ENCODE results near the gene FGF2. TPM values are rescaled to one million over a fixed set of nuclear protein-coding genes. Genes with fewer than 3 reads are reported as not detected.

FGF2 gene
- total and polyA plus RNA-seq, 4 donors: 0.52 to 1.4 (median 0.98) TPM

DNA sequence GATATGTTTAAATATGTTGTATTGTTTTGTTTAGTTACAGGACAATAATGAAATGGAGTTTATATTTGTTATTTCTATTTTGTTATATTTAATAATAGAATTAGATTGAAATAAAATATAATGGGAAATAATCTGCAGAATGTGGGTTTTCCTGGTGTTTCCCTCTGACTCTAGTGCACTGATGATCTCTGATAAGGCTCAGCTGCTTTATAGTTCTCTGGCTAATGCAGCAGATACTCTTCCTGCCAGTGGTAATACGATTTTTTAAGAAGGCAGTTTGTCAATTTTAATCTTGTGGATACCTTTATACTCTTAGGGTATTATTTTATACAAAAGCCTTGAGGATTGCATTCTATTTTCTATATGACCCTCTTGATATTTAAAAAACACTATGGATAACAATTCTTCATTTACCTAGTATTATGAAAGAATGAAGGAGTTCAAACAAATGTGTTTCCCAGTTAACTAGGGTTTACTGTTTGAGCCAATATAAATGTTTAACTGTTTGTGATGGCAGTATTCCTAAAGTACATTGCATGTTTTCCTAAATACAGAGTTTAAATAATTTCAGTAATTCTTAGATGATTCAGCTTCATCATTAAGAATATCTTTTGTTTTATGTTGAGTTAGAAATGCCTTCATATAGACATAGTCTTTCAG is 68.8 kb downstream of the FGF2 start:
- H3K4me3 ChIP-seq (ENCODE audit: low read depth in 1 of 3, low read length in 3 of 3): no peak overlapping the region
- peak overlapping the region in 1 of 2 donors; percentile 33 for H3K27ac ChIP-seq (ENCODE audit: low read depth in 1 of 2, low read length in 2 of 2)
- H3K36me3 ChIP-seq (ENCODE audit: control insufficient read depth in 4 of 4, insufficient read depth in 3 of 4, low read depth in 1 of 4, low read length in 3 of 4): peaks cover 0 to 9% (median 5%) of the 10 kb centered on the region in 4 donors
- H3K4me1 ChIP-seq (ENCODE audit: control insufficient read depth in 4 of 4, insufficient read depth in 4 of 4, low read length in 3 of 4): peaks cover 4 to 15% (median 11%) of the 10 kb centered on the region in 4 donors
- no peak for DNase-seq (ENCODE audit: low spot score)
- no peaks in the 10 kb centered on the region for H3K9me3 ChIP-seq (ENCODE audit: control insufficient read depth in 4 of 4, low read length in 3 of 4)
- no peaks in the 10 kb centered on the region for H3K27me3 ChIP-seq (ENCODE audit: control insufficient read depth in 4 of 4, insufficient read depth in 4 of 4, low read length in 3 of 4)
- no peak overlapping the region for H3K9ac ChIP-seq (ENCODE audit: low read depth in 1 of 2, low read length in 2 of 2)
- peak; percentile 35 for TF ChIP-seq FOXA2 (IDR thresholded peaks at IDR 0.05)
- peak; percentile 32 to 66 for TF ChIP-seq RXRA (IDR thresholded peaks at IDR 0.05)
- TF ChIP-seq FOXA1 (IDR thresholded peaks at IDR 0.05): no peak
- peak; percentile 12 for TF ChIP-seq YY1 (IDR thresholded peaks at IDR 0.05)
- TF ChIP-seq, protein P1, sequence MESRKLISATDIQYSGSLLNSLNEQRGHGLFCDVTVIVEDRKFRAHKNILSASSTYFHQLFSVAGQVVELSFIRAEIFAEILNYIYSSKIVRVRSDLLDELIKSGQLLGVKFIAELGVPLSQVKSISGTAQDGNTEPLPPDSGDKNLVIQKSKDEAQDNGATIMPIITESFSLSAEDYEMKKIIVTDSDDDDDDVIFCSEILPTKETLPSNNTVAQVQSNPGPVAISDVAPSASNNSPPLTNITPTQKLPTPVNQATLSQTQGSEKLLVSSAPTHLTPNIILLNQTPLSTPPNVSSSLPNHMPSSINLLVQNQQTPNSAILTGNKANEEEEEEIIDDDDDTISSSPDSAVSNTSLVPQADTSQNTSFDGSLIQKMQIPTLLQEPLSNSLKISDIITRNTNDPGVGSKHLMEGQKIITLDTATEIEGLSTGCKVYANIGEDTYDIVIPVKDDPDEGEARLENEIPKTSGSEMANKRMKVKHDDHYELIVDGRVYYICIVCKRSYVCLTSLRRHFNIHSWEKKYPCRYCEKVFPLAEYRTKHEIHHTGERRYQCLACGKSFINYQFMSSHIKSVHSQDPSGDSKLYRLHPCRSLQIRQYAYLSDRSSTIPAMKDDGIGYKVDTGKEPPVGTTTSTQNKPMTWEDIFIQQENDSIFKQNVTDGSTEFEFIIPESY (IDR thresholded peaks at IDR 0.05): peak; percentile 8
- WGBS: 25% methylated on average over 1 of the region's 1 CpG

DNA sequence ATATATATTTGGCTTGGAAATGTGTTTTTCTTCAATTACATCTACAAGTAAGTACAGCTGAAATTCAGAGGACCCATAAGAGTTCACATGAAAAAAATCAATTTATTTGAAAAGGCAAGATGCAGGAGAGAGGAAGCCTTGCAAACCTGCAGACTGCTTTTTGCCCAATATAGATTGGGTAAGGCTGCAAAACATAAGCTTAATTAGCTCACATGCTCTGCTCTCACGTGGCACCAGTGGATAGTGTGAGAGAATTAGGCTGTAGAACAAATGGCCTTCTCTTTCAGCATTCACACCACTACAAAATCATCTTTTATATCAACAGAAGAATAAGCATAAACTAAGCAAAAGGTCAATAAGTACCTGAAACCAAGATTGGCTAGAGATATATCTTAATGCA is 69.6 kb downstream of the FGF2 start:
- H3K4me1 ChIP-seq (ENCODE audit: control insufficient read depth in 4 of 4, insufficient read depth in 4 of 4, low read length in 3 of 4): peaks cover 4 to 15% (median 10%) of the 10 kb centered on the region in 4 donors
- no peaks in the 10 kb centered on the region for H3K27me3 ChIP-seq (ENCODE audit: control insufficient read depth in 4 of 4, insufficient read depth in 4 of 4, low read length in 3 of 4)
- peaks cover 0 to 9% (median 5%) of the 10 kb centered on the region in 4 donors for H3K36me3 ChIP-seq (ENCODE audit: control insufficient read depth in 4 of 4, insufficient read depth in 3 of 4, low read depth in 1 of 4, low read length in 3 of 4)
- WGBS: 35% methylated on average over 1 of the region's 1 CpG
- TF ChIP-seq FOXA2 (IDR thresholded peaks at IDR 0.05): no peak
- no peak for TF ChIP-seq TAF1 (conservative IDR thresholded peaks at IDR 0.05)
- TF ChIP-seq RXRA (IDR thresholded peaks at IDR 0.05): no peak
- no peak for TF ChIP-seq RAD21 (IDR thresholded peaks at IDR 0.05)
- TF ChIP-seq, protein P2, sequence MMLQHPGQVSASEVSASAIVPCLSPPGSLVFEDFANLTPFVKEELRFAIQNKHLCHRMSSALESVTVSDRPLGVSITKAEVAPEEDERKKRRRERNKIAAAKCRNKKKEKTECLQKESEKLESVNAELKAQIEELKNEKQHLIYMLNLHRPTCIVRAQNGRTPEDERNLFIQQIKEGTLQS (IDR thresholded peaks at IDR 0.05): no peak
- no peak for TF ChIP-seq HNF4G (IDR thresholded peaks at IDR 0.05)
- TF ChIP-seq, protein P3, sequence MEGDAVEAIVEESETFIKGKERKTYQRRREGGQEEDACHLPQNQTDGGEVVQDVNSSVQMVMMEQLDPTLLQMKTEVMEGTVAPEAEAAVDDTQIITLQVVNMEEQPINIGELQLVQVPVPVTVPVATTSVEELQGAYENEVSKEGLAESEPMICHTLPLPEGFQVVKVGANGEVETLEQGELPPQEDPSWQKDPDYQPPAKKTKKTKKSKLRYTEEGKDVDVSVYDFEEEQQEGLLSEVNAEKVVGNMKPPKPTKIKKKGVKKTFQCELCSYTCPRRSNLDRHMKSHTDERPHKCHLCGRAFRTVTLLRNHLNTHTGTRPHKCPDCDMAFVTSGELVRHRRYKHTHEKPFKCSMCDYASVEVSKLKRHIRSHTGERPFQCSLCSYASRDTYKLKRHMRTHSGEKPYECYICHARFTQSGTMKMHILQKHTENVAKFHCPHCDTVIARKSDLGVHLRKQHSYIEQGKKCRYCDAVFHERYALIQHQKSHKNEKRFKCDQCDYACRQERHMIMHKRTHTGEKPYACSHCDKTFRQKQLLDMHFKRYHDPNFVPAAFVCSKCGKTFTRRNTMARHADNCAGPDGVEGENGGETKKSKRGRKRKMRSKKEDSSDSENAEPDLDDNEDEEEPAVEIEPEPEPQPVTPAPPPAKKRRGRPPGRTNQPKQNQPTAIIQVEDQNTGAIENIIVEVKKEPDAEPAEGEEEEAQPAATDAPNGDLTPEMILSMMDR (IDR thresholded peaks at IDR 0.05; ENCODE audit: low read depth, low read length, missing input control): no peak
- TF ChIP-seq HNF4A (conservative IDR thresholded peaks at IDR 0.05): no peak
- no peak for TF ChIP-seq NR2F2 (IDR thresholded peaks at IDR 0.05)
- TF ChIP-seq, protein P4, sequence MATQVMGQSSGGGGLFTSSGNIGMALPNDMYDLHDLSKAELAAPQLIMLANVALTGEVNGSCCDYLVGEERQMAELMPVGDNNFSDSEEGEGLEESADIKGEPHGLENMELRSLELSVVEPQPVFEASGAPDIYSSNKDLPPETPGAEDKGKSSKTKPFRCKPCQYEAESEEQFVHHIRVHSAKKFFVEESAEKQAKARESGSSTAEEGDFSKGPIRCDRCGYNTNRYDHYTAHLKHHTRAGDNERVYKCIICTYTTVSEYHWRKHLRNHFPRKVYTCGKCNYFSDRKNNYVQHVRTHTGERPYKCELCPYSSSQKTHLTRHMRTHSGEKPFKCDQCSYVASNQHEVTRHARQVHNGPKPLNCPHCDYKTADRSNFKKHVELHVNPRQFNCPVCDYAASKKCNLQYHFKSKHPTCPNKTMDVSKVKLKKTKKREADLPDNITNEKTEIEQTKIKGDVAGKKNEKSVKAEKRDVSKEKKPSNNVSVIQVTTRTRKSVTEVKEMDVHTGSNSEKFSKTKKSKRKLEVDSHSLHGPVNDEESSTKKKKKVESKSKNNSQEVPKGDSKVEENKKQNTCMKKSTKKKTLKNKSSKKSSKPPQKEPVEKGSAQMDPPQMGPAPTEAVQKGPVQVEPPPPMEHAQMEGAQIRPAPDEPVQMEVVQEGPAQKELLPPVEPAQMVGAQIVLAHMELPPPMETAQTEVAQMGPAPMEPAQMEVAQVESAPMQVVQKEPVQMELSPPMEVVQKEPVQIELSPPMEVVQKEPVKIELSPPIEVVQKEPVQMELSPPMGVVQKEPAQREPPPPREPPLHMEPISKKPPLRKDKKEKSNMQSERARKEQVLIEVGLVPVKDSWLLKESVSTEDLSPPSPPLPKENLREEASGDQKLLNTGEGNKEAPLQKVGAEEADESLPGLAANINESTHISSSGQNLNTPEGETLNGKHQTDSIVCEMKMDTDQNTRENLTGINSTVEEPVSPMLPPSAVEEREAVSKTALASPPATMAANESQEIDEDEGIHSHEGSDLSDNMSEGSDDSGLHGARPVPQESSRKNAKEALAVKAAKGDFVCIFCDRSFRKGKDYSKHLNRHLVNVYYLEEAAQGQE (IDR thresholded peaks at IDR 0.05): no peak
- no peak for TF ChIP-seq YY1 (IDR thresholded peaks at IDR 0.05)
- no peak for TF ChIP-seq GABPA (IDR thresholded peaks at IDR 0.05 in 1 of 2, conservative IDR thresholded peaks at IDR 0.05 in 1 of 2)
- no peak overlapping the region for H3K4me3 ChIP-seq (ENCODE audit: low read depth in 1 of 3, low read length in 3 of 3)
- H3K9me3 ChIP-seq (ENCODE audit: control insufficient read depth in 4 of 4, low read length in 3 of 4): no peaks in the 10 kb centered on the region
- no peak for DNase-seq (ENCODE audit: low spot score)
- H3K9ac ChIP-seq (ENCODE audit: low read depth in 1 of 2, low read length in 2 of 2): no peak overlapping the region
- H3K27ac ChIP-seq (ENCODE audit: low read depth in 1 of 2, low read length in 2 of 2): peak overlapping the region in 1 of 2 donors; percentile 20

Measured in liver (tissue), 9 donors.